Islet of Langerhans (tissue), 1 donor: ENCODE data around the gene CDC42BPA.
"Not testable (repeated sequence)": the region's sequence is repeated elsewhere in the genome, so short reads cannot be mapped to it uniquely, and the experiment has no call there.

Experiments
- FAIRE-seq: peaks from one replicate; lab custom pipeline; 2011; peaks lifted over from hg19 to GRCh38; lab: Jason Lieb, UNC

The CDC42BPA gene

GRCh38 chr1:227255086-227255732 is 63.1 kb downstream of the CDC42BPA start:
- FAIRE-seq, result no peak

GRCh38 chr1:227253065-227253464 is 65.2 kb downstream of the CDC42BPA start:
- no peak for FAIRE-seq

- FAIRE-seq, result no peak
Measured at GRCh38 chr1:227245613-227246320, 72.5 kb downstream of the CDC42BPA start.

GRCh38 chr1:227244339-227245118 is 73.8 kb downstream of the CDC42BPA start:
- FAIRE-seq, result peak; percentile 13

GRCh38 chr1:227242811-227243682 is 75.2 kb downstream of the CDC42BPA start:
- peak; percentile 85 for FAIRE-seq

GRCh38 chr1:227240983-227241382 is 77.3 kb downstream of the CDC42BPA start:
- FAIRE-seq, result no peak

GRCh38 chr1:227234998-227235405 is 83.3 kb downstream of the CDC42BPA start:
- FAIRE-seq, result peak; percentile 53

- not testable (repeated sequence) for FAIRE-seq
Measured at GRCh38 chr1:227231128-227231527, 87.2 kb downstream of the CDC42BPA start.

GRCh38 chr1:227228201-227228600 is 90.1 kb downstream of the CDC42BPA start:
- FAIRE-seq, result no peak

- FAIRE-seq, result no peak
Measured at GRCh38 chr1:227227761-227228160, 90.5 kb downstream of the CDC42BPA start.

- no peak for FAIRE-seq
Measured at GRCh38 chr1:227225715-227226346, 92.5 kb downstream of the CDC42BPA start.

GRCh38 chr1:227223171-227223806 is 95.0 kb downstream of the CDC42BPA start:
- FAIRE-seq, result no peak

- FAIRE-seq, result peak; percentile 5
Measured at GRCh38 chr1:227219715-227220292, 98.5 kb downstream of the CDC42BPA start.

GRCh38 chr1:227218870-227219573 is 99.3 kb downstream of the CDC42BPA start:
- FAIRE-seq, result peak; percentile 68

- FAIRE-seq, result peak; percentile 49
Measured at GRCh38 chr1:227215863-227216510, 102.3 kb downstream of the CDC42BPA start.

- FAIRE-seq, result no peak
Measured at GRCh38 chr1:227214207-227214606, 104.1 kb downstream of the CDC42BPA start.

- FAIRE-seq, result no peak
Measured at GRCh38 chr1:227213426-227213825, 104.9 kb downstream of the CDC42BPA start.

- no peak for FAIRE-seq
Measured at GRCh38 chr1:227212164-227212563, 106.1 kb downstream of the CDC42BPA start.

- no peak for FAIRE-seq
Measured at GRCh38 chr1:227210604-227211003, 107.7 kb downstream of the CDC42BPA start.

GRCh38 chr1:227197064-227197463 is 121.2 kb downstream of the CDC42BPA start:
- FAIRE-seq, result peak; percentile 5
